Measurements from ENCODE around the gene ALOXE3. TPM values are rescaled to one million over a fixed set of nuclear protein-coding genes. Genes with fewer than 3 reads are reported as not detected.

ALOXE3 gene
- total RNA-seq, 1 experiment from 2014 or later = 0.13 TPM

GRCh38 chr17:8048736-8049135 lies 69.6 kb downstream of the ALOXE3 start:
- Histone ChIP-seq H2AFZ (ENCODE audit: low read length) (no peak overlapping the region), H3K18ac (ENCODE audit: insufficient read length, low read depth, low read length) (no peak overlapping the region), H2BK15ac (ENCODE audit: low read depth, low read length) (no peak overlapping the region), H3K4me2 (ENCODE audit: insufficient read depth, insufficient read length, low read length) (no peak overlapping the region), H4K5ac (ENCODE audit: insufficient read length, low read depth, low read length) (no peak overlapping the region), H3K27me3 (ENCODE audit: insufficient read depth, low read length) (no peaks in the 10 kb centered on the region), H2BK5ac (ENCODE audit: insufficient read length, low read length) (no peak overlapping the region), H4K8ac (replicated peaks; ENCODE audit: insufficient read length, low read depth, low read length) (no peak overlapping the region), H3K56ac (ENCODE audit: insufficient read length, low read depth, low read length) (no peak overlapping the region), H3K79me1 (ENCODE audit: insufficient read depth, low read depth, low read length, poor library complexity, severe bottlenecking) (no peaks in the 10 kb centered on the region), H2BK120ac (ENCODE audit: low read depth, low read length, poor library complexity, severe bottlenecking) (no peak overlapping the region), H4K91ac (ENCODE audit: insufficient read length, low read depth, low read length) (no peak overlapping the region), H2BK20ac (ENCODE audit: low read depth, low read length, poor library complexity, severe bottlenecking) (no peak overlapping the region), H3K23ac (ENCODE audit: insufficient read length, low read depth, low read length) (no peak overlapping the region), H3K9ac (ENCODE audit: extremely low read depth, insufficient read length, low read length) (no peak overlapping the region), H3K27ac (ENCODE audit: insufficient read length, low read depth, low read length) (no peak overlapping the region), H3K9me3 (ENCODE audit: control insufficient read depth, low read depth, low read length) (no peaks in the 10 kb centered on the region), H4K20me1 (ENCODE audit: control insufficient read depth, insufficient read depth, insufficient read length) (no peaks in the 10 kb centered on the region), H2AK5ac (ENCODE audit: insufficient read length, low read length) (no peak overlapping the region), H3K23me2 (ENCODE audit: insufficient read length, low read depth, low read length, poor library complexity, severe bottlenecking) (no peaks in the 10 kb centered on the region), H3T11ph (ENCODE audit: low read length) (no peak overlapping the region), H3K14ac (ENCODE audit: insufficient read depth, low read length) (no peak overlapping the region), H3K4me1 (ENCODE audit: insufficient read depth, low read length) (no peaks in the 10 kb centered on the region), H2BK12ac (ENCODE audit: insufficient read length, low read depth, low read length) (no peak overlapping the region), H3K79me2 (ENCODE audit: insufficient read depth, low read length) (no peaks in the 10 kb centered on the region), H3K4ac (ENCODE audit: low read depth, low read length) (no peak overlapping the region)
- Mint-ChIP-seq H3K27me3 (ENCODE audit: low read depth) (peaks cover 34% of the 10 kb centered on the region), H3K4me1 (peaks cover 0 to 5% of the 10 kb centered on the region in 2 experiments; a peak in 3 of 4 replicates), H3K9me3 (no peaks in the 10 kb centered on the region; a peak in 1 of 5 replicates), H3K27ac (no peak overlapping the region; a peak in 1 of 7 replicates), H3K4me3 (no peak overlapping the region), H3K36me3 (ENCODE audit: insufficient read depth in 1 of 3, low read depth in 3 of 3) (no peaks in the 10 kb centered on the region)
- TF ChIP-seq, protein P1, sequence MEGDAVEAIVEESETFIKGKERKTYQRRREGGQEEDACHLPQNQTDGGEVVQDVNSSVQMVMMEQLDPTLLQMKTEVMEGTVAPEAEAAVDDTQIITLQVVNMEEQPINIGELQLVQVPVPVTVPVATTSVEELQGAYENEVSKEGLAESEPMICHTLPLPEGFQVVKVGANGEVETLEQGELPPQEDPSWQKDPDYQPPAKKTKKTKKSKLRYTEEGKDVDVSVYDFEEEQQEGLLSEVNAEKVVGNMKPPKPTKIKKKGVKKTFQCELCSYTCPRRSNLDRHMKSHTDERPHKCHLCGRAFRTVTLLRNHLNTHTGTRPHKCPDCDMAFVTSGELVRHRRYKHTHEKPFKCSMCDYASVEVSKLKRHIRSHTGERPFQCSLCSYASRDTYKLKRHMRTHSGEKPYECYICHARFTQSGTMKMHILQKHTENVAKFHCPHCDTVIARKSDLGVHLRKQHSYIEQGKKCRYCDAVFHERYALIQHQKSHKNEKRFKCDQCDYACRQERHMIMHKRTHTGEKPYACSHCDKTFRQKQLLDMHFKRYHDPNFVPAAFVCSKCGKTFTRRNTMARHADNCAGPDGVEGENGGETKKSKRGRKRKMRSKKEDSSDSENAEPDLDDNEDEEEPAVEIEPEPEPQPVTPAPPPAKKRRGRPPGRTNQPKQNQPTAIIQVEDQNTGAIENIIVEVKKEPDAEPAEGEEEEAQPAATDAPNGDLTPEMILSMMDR (conservative IDR thresholded peaks at IDR 0.05) = no peak
- DNase-seq = no peak
- WGBS (ENCODE audit: extremely low coverage, insufficient read length, low lambda C conversion rate) = no CpG with 5 or more reads among the region's 8 CpGs

All from H9 (cell line).